HG02852 (cell line): ENCODE results near the gene DEXI.
"Not testable (repeated sequence)": the region's sequence is repeated elsewhere in the genome, so short reads cannot be mapped to it uniquely, and the experiment has no call there.

Experiments
- ATAC-seq: cut with Tn5 transposase; IDR thresholded peaks from one replicate; pipeline ENCODE4 v1.9.1; 2021; ENCODE audit warnings: mild to moderate bottlenecking, moderate library complexity; ENCODE audit not compliant: unreplicated experiment

The DEXI gene

DNA sequence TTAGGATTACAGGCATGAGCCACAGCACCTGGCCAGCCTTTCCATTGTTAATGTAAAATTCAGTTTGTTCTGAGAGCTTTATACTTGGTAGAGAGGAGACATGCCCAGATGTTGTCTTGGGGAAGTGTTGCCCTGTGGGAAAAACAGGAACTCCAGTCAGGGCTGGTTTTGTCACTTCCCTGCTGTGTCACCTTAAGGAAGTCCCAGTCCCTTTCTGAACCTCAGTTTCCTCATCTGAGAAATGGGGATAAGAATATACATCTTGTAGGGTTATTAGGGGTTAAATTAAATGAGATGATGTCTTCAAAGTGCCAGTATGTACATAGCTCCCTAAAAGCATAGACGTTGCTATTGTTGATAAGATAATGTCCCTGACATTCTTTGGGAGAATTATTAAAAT, 27.3 kb upstream of the DEXI start:
- ATAC-seq: no peak

DNA sequence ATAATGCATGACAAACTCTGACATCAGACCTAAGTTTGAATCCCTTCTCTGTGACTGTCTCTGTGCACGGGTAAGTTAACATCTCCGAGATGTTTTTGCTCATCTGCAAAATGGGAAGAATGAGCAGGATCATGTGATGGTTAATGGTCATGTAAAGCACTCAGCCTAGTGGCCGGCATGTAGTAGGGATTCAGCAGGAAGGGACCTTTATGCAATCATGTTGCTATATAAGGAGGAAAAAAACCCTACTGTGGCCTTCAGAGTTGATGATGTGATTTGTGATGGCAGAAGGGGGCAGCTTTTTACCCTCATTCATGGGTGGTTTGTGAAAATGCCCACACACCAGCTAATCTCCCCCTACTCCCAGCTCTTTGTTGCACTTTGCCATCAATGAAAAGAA, 26.2 kb upstream of the DEXI start:
- ATAC-seq: no peak

- ATAC-seq: no peak
Measured at GRCh38 chr16:10967986-10968385, 25.7 kb upstream of the DEXI start.

DNA sequence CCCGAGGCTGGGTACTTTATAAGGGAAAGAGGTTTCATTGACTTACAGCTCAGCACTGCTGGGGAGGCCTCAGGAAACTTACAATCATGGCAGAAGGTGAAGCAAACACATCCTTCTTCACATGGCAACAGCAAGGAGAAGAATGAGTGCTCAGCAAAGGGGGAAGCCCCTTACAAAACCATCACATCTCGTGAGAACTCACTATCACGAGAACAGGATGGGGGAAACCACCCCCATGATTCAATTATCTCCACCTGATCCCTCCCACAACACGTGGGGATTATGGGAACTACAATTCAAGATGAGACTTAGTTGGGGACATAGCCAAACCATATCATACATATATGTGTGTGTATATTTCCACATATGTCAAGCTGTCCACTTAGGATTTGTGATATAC, 24.3 kb upstream of the DEXI start:
- ATAC-seq: not testable (repeated sequence)

DNA sequence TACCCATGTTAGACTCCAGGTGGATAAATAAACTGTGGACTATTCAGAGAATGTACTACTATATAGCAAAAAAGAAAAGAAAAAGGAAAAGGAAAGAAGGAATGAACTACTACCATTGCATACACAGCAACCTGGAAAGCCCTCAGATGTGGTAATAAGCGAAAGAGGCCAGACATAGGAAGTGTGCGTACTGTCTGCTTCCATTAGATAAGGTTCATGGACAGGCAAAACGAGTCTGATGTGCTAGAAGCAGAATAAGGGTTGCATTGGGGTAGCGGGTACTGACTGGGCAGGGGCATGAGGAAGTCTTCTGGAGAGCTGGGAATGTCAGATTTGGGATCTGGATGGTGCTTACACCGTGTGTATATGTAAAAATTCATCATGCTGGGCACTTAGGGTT, 23.9 kb upstream of the DEXI start:
- ATAC-seq: no peak

GRCh38 chr16:10965440-10966061, 23.3 kb upstream of the DEXI start:
- ATAC-seq: peak; percentile 74

DNA sequence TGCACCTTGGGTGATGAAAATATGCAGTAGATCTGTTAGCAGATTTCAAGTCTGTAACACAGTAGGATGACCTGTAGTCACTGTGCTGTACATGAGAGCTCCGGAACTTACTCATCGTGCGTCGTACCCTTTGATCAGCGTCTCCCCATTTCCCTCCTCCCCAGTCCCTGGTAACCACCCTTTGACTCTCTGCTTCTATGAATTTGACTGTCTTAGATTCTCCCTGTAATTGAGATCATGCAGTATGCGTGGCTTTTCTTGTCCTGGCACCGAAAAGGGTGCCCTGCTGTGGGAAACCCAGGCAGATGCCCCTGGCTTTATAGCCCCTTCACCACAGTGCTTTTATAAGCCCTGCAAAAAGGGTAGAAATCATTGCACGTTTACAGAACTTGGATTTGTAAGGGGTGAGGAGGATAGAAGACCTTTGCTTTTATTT, 22.6 kb upstream of the DEXI start:
- ATAC-seq: peak; percentile 47

DNA sequence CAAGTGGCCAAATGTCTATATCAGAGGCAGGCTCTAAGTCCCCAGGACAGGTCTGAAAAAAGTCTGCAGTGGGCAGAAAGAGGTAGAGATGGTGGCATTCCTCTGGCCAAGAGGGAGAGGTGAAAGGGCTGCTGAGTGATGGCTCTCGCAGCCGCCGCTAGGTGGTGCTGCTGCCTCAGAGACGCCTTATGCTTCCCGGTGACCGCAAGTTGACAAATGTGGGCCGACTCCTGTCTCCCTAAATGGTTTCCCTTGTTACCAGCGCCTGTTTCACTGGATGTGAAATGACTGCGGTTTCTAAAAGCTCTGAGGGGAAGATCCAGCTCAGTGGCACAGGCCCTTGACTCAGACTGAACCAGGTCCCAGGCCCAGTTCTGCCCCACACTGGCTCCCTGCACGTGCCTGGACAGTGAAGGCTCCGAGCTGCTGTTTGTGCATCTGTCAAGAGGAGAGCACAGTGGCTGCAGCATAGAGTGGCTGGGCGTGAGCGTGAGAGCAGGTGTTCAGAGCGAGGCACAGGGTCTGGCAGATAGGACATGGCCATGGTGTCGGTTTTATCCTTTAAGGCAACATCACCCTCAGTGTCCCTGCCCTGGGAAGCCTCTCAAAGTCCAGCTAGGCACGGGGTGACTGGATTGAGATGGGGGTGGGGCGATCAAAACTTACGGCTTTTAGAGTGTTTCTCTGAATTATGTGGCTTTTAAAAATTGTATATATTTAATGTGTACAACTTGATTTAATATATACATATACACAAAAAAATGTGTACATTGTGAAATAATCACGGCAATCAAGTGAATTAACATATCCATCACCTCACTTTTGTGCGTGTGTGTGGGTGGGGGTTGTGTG, 22.0 kb upstream of the DEXI start:
- ATAC-seq: peak; percentile 40

- ATAC-seq: no peak
Measured at GRCh38 chr16:10961231-10961630, 19.0 kb upstream of the DEXI start.

GRCh38 chr16:10959161-10959560, 16.9 kb upstream of the DEXI start:
- no peak for ATAC-seq

DNA sequence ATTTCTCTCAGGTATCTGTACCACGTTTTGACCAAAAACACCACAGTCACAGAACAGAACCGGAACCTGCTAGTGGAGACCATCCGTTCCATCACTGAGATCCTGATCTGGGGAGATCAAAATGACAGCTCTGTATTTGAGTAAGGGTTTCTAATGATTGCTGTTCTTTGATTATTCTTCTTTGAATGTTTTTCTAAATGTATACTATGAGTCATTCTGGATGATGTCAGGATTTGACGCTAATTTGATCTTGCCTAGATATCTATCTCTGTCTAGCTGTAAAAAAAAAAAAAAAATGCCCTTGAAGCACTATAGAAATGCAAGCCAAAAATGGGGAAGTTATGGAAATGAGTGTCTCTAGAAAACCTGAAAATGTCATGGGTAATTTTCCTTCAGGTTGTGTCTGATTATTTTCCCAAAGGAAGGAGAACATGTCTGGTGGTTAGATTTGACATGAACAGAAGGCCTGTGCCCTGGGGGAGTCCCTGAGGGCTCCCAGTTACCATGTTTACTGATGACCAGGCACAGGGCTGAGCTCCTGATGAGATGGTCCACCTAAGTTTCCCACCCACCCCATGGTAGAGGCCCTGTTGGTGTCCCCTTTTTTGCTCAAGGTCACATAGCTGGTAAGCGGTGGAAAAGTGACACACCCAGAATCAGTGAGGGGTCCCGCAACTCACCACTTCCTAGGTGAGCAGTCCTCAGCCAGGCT, 15.7 kb upstream of the DEXI start:
- no peak for ATAC-seq

GRCh38 chr16:10954903-10955302, 12.6 kb upstream of the DEXI start:
- no peak for ATAC-seq

DNA sequence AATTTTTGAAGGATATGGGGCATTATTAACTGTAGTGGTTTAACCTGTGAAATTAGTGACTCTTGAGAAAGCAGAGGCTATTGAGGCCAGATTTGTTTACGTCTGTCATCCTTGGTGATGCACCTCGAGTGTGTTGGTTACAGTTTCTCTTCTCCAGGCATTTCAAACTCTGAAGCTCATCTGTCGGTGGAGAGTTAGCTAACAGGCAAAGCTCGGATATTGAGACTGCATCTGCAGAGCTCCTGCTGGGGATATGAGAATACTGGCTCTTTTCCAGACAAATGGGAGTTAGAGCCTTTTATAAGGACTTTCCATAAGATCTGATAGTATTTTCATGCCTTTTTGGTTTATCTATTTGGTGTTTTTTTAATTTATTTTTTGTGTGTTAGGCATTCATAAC, 8.8 kb upstream of the DEXI start:
- no peak for ATAC-seq

GRCh38 chr16:10950393-10950792, 8.1 kb upstream of the DEXI start:
- ATAC-seq: no peak

DNA sequence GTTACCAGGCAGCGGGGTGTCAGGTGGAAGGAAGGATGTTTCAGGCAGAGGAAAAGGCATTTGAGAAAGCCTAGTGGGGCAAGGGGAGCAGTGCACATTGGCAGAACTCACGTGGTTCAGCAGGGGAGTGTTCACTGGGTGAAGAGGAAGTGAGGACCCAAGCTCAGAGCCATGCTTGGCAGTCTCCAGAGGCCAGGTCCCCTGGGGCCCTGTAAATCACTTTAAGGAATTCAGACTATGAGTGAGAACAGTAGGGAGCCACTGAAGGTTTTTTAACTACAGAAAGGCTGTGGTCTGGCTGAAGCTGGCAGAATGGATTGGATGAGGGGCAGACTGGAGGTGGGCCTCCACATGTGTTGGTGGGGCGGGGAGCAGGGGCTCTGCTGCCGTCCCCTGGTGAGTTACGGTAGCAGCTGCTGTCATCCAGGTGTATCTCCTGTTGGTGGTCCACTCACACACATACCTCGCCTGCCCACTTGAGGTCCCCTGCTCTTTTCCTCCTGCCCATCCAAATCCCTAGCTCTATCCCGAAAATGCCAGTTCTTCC, 7.2 kb upstream of the DEXI start:
- peak; percentile 60 for ATAC-seq

- no peak for ATAC-seq
Measured at GRCh38 chr16:10947211-10947787, 5.0 kb upstream of the DEXI start.

DNA sequence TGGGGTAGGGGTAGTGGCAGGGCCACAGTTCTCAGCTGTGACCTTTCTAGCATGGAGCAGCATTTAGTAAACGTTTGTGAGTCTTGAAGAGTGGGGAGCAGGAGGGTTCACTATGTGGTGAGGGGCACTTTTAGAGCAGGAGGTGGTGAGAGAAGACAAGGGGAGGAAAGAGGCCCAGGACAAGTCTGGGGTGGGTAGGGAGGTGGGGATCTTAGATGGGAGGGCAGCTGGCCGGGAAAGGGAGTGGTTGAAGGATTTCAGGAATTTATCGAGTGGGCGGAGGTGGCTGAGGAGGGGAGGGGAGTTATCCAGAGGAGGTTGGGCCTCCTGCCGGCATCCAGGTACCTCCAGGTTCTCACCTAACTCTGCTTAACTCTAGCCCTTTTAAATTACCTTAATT, 4.0 kb upstream of the DEXI start:
- no peak for ATAC-seq

DNA sequence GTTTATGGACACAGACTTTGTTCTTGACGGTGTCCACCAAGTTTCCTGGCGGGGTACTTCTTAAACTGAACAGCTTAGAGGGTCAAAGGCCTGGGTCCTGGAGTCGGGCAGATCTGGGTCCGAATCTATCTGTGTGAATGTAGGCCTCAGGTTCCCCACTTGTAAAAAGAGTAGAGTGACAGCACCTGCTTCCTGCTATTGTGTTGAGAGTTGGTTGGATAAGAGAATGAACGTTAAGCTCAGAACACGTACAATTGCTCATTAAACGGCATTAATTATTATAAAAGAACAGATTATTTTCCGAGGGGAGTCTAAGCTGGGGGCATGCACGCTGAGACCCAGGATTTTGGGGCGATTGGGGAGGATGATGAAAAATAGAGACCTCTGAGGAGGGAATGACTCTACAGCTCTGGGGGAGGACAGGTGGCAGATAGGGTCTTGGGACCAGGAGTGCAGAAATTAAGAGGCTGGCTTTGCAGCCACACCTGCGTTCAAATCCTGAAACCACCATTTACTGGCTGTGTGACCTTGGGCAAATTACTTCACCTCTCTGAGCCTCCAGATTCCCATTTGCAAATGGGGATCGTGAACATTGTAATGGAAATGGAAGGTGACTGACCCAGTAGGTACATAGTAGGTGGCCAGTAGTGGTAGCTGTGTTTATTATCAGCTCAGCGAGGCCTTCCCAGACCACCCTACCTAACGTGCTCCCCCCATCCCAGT, 3.0 kb upstream of the DEXI start:
- ATAC-seq: no peak

DNA sequence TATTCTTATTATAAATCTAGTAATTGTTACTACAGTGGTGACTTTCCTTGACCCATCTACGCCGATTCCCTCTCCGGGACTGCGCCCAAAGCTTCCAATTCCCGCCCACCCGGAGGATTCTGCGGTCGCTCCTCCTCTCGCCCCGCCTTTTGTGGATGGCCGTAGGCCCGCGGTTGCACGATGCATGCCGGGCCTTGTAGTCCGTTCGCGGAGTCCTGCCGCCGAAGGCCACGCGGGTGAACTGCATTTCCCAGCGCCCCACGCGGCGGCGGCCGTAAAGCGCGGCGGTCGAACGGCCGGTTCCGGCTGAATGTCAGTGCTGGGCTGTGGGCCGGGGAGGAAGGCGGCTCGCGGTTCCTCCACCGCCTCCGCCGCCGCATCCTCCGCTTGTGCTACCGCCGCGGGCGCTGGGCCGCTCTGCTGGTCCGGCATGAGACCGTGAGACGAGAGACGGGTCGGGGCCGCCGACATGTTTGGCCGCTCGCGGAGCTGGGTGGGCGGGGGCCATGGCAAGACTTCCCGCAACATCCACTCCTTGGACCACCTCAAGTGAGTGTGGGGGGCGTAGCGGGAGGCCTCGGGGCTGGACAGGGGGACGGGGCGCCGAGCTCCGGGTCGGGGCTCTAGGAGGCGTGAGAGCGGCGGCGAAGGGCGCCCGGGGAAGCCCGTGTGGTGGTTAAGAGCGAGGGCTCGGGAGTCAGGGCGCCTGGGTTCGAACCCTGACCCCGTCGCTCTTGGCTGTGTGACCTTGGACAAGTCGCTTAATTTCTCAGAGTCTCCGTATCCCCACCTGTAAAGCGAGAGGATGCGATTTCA, 2.2 kb upstream of the DEXI start, which contains the start of gene CLEC16A:
CLEC16A (plus strand) TSS at position 316 of the 816 bp plus-strand sequence; CDS start at position 470, 154 bp downstream.
- peak; percentile 64 for ATAC-seq

GRCh38 chr16:10943064-10943353, 741 bp upstream of the DEXI start:
- ATAC-seq: no peak
